Renal pelvis (tissue), 12 donors: ENCODE results near the gene RTL3. TPM values are rescaled to one million over a fixed set of nuclear protein-coding genes. Genes with fewer than 3 reads are reported as not detected.
"Not testable (repeated sequence)": the region's sequence is repeated elsewhere in the genome, so short reads cannot be mapped to it uniquely, and the experiment has no call there.

Experiments used
- DNase-seq: peaks from one replicate; pipeline ENCODE4 v3.0.0-alpha.2; 2013
- long read RNA-seq, 16 experiments: transcript quantifications; one replicate each; lab custom pipeline, GENCODE V29; 2026
- polyA plus RNA-seq, 3 donors: library from polyadenylated mRNA; unstranded; fragments of 120-200 nt; gene quantifications; one replicate each; pipeline ENCODE4 v1.2.1, GENCODE V29; 2013; ENCODE audit not compliant: insufficient read length in 3 of 3

Gene RTL3, protein sequence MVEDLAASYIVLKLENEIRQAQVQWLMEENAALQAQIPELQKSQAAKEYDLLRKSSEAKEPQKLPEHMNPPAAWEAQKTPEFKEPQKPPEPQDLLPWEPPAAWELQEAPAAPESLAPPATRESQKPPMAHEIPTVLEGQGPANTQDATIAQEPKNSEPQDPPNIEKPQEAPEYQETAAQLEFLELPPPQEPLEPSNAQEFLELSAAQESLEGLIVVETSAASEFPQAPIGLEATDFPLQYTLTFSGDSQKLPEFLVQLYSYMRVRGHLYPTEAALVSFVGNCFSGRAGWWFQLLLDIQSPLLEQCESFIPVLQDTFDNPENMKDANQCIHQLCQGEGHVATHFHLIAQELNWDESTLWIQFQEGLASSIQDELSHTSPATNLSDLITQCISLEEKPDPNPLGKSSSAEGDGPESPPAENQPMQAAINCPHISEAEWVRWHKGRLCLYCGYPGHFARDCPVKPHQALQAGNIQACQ
- polyA plus RNA-seq, result not detected
- long read RNA-seq, donor 1, result 0 reads
- long read RNA-seq, donor 2, result 0 reads
- long read RNA-seq, donor 3, result 0 reads
- long read RNA-seq, donor 4, result 0 reads
- long read RNA-seq, donor 5, result 0 reads
- long read RNA-seq, donor 6, result 0 reads
- long read RNA-seq, donor 7, result 0 reads
- long read RNA-seq, donor 8, partial matches to known transcripts, result 0 of 1 reads
- long read RNA-seq, donor 8, other reads (novel, unspliced or antisense), result 0 of 1 reads
- long read RNA-seq, donor 9, result 0 reads
- long read RNA-seq, donor 10, result 0 reads
- long read RNA-seq, donor 11, result 0 reads
- long read RNA-seq, donor 12, result 0 reads
- long read RNA-seq, donor 13, result 0 reads
- long read RNA-seq, donor 14, result 0 reads
- long read RNA-seq, donor 15, result 0 reads
- long read RNA-seq, donor 16, result 0 reads

DNA sequence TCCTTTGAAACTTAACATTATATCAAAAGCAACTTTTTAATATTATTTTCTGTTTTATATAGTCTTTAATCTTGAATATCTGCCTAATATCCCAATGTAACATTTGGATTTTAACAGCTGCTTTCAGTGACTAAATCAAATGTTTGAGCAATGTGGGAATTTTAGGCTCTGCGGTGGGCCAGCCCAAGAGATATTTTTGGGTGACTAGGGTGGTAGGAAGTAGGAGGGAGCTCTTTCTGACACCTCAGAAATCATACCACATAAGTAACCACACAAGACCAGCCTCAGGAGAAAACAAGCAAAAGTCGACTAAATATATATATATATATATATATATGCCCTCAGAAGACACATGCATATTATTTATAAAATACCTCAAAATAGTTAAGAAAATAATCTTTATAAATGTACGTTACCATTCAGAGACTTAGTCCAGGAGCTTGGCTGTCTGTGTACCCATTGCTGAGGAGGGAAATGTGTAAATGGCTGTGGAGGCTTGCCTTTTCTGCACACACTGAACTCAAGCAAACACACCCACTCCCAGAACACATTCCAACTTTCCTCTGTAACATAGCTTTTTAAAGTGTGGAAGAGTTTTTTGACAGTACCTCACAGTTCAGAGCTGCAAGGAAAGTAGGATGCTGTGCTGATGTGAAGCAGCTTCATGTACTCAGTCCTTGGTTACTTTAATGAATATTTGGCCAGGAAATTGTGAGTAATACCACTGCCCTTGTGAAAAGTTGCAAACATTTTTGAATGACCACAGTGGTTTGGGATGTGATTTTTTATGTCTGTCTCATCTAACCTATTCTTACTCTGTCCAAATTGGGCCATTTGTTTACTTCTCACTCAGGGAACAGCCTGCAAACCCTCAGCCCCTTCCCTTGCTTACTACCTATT is at the start of gene RTL3:
TSS of gene RTL3 (minus strand) at position 484 of the 900 bp plus-strand sequence. CDS start 908 bp downstream, outside the sequence.
- no peak for DNase-seq

DNA sequence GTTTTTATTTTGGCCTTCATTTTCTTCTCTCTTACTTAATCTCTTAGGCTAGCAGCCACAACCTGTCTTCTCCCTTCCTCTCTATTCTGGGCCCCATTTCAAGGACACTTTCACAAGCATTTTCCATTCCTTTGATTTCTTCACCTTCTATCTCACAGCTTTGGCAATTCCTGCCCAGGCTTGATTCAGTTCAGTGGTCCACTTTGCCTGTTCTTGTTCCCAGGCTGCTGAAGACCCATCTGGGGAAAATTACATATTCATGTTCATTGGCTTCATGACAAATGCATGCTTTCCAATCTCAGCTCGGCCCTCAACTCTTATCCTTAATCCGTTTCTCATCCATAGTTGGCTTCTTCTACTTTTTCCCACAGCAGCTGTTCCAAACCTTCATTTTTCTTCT is 49.7 kb upstream of the RTL3 start:
- DNase-seq, result no peak

DNA sequence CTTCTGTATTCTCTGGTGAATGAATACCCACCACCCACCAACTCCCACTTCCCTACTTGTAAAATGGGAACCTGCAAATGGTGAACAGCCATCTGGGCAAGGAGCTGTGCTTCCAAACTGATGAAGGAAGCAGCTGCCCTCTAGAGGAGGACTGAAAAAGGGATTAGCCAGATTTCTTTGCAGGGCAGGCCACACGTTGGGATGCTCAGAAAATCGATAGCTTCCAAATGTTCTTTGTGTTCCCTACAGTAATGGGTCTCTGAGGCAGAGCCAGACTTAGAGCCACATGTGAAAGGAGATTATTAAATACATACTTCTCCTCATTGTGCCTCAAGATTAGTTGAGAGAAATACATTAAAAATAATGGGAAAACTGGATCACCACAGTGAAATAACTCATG is 49.1 kb upstream of the RTL3 start:
- DNase-seq, result no peak

DNA sequence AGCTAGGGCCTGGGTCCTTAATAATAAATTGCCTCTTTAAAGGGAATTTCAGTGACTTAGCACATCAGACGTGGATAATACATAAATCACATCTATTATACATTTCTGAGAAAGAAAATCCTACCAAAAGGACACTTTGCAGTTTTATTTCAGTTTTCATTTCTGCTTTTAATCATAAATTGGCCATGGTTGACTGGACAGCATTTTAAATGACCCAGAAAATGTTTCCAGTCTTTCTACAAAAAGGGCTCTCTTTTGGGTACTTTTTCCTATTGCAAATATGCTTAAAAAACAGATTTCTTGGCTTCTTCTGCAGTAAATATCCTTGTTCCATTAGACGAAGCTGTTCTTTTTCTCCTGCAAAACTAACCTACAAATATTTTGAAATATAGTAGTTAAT is 46.9 kb upstream of the RTL3 start:
- DNase-seq, result no peak

DNA sequence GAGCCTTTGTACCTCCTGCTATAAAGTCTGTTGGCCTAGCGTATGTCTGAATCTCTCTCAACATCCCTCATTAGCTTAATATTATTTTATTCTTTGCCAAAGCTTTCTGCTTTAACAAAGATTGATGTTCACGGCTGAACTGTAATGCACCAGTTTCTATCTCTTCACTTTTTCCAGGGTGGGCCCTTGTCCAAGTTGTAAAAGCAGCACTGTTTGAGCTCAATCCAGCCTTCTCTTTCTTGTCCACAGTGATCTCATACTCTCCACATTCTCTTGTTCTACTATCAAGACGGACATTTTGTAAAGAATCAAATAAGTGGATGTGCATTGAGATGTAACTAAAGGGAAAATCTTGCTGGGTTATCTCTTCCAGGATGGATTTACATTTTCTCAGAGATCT is 34.4 kb upstream of the RTL3 start:
- DNase-seq, result no peak

DNA sequence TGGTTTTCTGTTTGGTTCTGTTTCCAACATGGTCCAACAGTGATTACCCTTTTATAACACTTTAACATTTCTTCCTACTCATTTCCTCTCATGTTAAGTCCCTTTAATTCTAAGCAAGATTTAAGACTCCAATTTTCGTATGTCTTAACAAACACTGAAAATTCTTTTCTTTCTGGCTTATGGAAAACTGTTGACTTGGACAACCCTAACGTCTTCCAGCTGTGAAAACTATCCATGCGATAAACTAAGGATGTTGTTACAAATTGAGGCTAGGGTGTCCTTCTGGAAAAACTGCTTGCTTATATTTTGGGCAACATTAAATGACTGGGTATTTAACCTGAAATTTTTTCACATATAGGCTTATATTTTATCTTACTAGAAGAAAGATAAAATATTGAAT is 33.9 kb upstream of the RTL3 start:
- DNase-seq, result no peak

DNA sequence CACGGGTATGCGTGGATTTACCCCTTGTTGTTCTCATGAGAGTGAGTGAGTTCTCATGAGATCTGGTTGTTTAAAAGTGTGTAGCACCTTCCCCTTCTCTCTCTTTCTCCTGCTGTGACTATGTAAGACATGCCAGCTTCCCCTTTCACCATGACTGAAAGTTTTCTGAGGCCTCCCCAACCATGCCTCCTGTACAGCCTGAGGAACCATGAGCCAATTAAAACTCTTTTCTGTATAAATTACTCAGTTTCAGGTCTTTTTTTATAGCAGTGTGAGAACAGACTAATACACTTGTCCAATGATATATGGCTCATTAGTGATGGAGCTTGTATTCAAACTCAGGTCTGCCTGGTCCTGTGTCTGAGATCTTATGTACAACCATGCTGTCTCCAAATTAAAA is 28.5 kb upstream of the RTL3 start:
- no peak for DNase-seq

DNA sequence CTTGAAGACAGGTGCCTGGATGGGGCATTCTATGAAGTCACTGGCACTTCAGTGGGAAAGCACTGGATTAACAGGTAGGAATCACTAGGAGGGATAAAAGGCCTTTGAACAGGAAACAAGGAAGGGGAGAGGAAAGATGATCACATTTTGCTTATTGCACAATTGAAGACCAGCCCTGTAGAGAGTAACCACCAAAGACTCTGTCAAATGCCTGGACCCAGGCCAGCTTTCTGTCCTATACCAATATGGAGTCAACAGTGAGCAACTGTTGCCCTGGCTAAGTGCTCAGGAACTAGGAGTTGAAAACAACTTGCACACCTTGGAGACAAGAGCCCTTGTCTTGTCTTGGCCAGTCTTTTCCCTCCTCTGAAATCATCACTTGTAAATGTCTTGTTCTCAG is 14.1 kb upstream of the RTL3 start:
- DNase-seq, result no peak

DNA sequence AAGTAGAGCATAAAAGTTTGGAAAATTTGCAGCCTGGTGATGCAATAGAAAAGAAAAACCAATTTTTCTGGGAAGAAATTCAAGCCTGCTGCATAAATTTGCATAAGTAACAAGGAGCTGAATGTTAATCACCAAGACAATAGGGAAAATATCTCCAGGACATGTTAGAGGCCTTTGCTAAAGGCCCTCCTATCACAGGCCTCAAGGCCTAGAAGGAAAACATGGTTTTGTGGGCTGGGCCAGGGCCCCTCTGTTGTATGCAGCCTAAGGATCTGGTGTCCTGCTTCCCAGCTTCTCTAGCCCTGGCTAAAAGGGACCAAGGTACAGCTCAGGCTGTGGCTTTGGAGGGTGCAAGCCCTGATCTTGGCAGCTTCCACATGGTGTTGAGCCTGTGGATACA is 6.2 kb upstream of the RTL3 start:
- DNase-seq, result no peak

DNA sequence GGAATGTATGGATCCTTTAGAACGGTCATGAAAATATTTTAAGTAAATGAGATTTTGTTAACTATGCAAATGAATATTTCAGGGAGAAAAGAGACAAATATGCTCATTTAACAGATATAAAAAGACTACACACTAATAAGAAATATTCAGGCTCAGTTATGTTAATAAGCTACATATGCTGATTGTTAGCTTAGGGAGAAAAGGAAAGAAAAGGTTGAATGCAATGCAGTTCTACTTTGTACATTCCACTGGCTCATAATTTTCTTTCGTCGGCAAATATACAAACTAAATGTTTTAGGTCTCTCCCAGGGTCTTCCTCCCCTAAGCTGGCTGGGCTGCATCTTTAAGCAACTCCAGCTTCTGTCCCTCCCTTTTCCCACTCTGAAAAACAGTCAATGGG is 2.7 kb upstream of the RTL3 start:
- no peak for DNase-seq

DNA sequence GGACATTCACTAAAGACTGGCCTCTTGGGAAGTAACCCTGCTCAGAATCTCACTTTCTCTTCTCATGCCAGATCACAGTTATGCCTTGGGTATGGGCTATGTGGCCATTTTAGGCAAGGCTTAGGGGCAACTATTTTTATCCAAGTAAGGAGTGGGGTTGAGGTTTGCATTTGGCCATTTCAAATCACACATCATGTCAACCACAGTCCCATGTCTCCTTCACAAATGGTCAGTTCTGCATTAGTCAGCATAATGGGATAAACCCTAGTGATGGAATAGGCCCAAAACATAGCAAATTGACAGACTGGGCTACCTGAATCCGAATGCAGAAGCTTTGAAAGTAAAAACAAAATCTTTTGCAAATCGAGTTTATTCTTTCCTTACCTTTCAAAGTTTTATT is 827 bp upstream of the RTL3 start:
- no peak for DNase-seq

DNA sequence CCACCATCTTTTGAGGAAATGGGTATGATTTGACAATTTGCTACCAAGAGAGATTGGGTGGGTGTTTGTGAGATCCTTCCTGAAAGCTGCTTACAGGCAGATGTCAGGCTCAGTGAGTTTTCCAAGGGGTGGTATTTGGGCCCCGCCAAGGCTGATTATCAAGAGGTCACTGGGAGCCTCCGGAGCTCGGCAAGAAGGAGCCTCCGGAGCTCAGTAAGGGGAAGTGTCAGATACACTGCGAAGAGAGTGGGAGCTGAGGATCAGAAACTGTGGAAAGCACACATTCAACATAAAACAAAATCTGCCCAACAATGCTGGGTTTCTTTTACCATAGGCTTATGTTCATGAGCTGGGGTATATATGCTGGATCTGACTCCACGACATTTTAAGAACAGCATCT is 714 bp downstream of the RTL3 start:
- DNase-seq, result no peak

DNA sequence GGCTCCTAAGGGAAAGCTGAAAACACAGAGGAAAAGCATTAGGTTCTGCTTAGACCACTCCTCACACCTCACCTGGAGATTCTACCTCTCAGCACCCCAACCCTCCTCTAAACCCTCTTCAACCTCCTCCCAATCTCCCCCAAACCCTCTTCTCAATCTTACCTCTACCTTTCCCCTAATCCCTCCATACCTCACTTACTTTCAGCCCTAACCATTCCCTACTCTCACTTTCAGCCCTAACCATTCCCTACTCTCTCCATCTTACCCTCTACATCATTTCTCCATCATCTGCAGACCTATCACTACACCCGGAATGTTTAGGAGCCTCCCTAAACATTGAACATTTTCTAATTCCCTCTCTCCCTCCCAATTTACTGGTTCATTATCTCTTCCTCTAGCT is 3.5 kb downstream of the RTL3 start:
- no peak for DNase-seq

DNA sequence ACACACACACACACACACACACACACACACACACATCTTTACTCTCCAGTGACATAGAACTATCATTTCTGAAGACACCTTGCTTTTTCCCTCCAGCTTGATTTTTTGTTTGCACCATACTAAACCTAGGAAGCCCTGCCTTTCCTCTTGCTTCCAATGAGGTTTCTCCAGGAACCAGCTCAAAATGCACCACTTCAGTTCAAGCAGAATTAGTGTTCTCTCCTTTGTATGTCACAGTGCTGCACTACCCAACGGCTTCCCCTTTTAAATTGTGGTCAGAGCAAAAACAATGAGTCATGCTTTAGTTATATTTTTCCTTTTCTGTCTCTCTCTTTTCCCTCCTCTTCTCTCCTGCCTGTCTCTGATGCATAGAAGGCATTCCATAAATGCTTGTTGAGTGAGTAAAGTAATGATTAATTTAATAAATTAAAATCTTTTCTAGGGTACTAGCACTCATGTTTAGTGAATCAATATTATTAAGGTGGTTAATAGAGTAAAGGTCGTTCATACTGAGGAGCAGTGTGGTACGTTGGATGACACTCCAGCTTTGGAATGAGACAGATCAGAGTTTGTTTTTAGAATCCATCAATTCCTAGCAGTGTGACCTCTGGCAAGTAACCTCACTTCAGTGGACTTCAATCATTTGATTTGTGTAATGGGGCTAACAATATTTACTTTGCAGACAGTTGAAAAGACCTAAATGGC is 5.9 kb downstream of the RTL3 start:
- no peak for DNase-seq

DNA sequence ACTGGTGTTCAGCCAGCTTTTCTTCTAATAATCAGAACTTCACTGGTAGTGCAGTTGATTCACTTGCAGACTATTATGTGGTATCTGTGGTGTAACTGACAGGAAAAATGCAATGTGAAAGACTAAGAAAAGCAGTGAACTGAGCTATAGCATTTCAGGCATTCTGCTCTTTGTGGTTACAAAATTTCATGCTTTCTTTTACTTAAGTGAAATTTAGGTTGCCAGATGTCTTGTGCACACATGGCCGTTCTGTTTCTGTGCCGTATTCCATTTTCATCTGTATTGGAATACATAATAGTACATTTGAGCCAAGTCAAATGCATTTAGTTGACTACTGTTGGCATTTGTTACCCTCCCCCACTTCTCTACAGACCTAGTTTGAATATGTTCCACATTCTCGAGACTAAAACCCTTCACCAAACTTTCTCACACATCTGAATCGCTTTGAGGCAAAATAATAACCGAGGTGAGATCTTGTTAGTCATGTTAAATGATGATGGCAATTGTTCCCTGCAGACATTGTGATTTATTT is 8.2 kb downstream of the RTL3 start:
- no peak for DNase-seq

DNA sequence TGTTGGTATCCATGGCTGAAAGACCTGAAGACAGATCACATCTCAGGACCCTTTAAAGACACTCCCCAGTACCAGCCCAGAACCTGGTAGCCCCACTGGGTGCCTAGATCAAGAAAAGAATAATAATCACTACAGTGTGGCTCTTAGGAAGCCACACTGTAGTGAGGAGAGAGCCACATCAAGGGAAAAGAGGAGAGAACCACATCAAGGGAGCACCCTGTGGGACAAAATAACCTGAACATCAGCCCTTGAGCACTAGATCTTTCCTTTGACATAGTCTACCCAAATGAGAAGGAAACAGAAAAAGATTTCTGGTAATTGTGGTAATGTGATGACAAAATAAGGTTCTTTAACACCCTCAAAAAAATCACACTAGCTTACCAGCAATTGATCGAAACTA is 15.3 kb downstream of the RTL3 start:
- no peak for DNase-seq

DNA sequence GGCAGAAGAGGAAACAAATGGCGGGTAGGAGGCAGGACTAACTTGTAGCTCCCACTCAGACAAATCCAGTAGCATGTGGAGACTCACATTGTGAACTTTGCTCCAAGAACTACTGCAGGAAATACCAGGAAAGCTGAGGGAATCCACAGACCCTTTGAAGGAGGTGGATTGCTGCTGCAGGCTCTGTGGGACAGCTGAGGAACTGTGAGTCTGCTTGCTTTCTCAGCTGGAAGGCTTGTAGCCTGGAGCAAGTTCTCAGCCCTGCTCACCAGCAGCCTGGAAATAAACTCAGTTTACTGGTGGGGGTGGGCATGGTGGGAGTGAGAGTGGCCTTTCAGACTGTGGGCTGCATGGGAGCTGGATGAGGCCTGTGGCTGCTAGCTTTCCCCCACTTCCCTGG is 16.0 kb downstream of the RTL3 start:
- DNase-seq, result peak; percentile 29

DNA sequence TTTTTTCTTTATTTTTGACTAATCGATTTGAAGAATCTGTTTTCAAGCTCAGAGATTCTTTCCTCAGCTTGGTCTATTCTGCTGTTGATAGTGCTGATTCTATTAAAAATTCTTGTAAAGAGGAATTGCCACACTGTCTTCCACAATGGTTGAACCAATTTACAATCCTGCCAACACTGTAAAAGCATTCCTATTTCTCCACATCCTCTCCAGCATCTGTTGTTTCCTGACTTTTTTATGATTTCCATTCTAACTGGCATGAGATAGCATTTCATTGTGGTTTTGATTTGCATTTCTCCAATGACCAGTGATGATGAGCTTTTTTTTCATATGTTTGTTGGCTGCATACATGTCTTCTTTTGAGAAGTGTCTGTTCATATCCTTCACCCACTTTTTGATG is 23.0 kb downstream of the RTL3 start:
- DNase-seq, result not testable (repeated sequence)

DNA sequence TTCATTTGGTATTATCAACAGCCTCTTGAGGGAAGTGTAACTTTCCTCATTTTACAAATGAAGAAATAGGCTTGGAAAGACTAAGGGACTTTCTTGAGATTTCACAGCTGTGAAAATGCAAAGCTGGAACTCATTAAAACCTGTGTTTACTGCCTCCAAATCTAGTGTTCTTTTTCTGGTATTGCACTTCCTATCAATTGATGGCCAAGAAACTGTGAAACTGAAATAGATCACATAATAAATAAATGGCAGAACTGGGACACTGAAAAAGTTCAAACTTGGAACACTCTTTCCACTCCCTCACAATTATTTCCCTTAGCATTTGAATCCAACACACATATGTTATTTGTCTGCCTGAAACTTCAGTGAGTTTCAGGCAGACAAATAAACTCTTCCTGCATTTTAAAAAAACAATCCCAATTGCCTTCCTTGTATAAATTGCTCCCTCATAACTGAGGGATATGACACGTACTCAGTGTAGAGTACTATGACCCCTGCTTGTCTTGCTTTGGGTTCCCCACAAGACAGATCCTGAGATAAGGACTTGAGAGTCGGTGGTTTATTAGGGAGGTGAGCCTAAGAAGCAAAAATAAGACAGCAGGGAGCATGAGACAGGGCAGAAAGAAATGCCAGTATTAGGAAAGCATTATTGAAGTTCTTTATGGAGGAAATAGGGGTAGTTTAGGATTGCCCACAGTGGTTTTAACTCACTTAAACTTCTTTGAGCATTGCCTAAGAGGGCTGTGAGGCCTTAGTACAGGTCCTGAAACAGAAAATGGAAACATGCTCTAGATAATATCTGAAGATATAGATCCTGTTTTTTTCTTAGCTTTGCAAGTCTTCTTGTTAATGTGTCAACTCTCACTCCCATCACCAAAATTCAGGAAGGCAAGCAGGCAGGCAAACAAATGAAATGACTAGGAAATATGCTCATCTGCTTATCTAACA is 33.9 kb downstream of the RTL3 start:
- peak; percentile 51 for DNase-seq

DNA sequence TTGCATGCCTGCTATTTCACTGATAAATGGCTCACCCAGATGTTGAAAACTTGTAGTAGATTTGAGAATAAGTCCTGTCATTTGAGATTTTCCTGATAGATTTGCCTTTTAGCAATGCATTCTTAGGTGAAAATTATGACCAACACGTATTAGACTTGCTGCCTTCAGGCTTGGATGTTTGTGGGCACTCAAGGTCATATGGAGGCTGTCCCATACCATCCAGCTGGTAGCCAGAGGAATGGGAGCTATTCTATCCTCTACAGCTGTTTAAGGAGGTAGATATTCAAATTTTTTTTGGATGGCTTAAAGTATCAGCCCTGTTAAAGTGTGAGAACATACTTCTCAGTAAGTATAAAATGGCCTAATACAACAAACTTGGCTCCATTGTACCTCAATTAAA is 34.7 kb downstream of the RTL3 start:
- DNase-seq, result no peak
